ENCODE data around the gene ARNT2.

DNA sequence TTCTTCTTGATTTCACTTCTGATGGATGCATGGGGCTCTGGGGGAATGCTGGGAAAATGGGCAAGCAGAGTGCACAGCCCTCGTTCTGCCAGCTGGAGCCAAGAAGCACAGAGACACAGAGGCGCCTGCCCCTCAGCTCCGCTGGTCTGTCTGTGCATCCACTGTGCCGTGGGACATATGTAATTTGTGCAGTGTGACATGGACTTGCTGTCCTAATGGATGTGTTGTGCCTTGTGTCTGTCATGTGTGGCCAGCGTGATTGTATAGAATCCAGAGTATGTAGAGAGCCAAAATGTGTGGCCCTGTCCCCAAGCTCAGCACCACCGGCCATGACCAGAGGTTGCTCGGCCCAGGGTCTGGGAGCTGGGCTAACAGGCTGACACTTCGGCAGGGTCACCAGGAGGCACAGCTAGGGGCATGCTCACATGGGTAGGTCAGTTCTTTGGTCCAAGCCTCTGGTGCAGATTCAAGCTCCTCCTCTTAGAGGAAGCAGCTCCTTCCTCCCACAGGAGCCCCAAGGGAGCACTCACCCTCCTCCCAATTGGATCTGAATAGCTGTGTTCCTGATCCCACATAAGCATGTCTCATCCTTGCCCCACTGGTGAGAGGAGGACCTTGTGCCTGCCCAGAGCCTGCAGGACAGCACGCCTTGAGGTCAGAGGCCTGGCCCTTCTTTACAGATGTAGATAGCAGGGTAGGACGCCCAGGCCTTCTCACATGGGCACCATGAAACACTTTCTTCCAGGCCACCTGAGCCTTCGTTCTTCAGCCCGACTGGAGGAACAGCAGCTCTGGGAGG, 190.1 kb downstream of the ARNT2 start:
- TF ChIP-seq JUN (CRISPR knock-in tag; IDR thresholded peaks at IDR 0.05), result no peak
- TF ChIP-seq NR1H2 (CRISPR knock-in tag; IDR thresholded peaks at IDR 0.05), result no peak
- 0 out of 2 replicates have a peak, but pooled peaks have one; percentile 30 for TF ChIP-seq ZNF263 (CRISPR knock-in tag; IDR thresholded peaks at IDR 0.05; ENCODE audit: low read depth)
- TF ChIP-seq, protein P1, sequence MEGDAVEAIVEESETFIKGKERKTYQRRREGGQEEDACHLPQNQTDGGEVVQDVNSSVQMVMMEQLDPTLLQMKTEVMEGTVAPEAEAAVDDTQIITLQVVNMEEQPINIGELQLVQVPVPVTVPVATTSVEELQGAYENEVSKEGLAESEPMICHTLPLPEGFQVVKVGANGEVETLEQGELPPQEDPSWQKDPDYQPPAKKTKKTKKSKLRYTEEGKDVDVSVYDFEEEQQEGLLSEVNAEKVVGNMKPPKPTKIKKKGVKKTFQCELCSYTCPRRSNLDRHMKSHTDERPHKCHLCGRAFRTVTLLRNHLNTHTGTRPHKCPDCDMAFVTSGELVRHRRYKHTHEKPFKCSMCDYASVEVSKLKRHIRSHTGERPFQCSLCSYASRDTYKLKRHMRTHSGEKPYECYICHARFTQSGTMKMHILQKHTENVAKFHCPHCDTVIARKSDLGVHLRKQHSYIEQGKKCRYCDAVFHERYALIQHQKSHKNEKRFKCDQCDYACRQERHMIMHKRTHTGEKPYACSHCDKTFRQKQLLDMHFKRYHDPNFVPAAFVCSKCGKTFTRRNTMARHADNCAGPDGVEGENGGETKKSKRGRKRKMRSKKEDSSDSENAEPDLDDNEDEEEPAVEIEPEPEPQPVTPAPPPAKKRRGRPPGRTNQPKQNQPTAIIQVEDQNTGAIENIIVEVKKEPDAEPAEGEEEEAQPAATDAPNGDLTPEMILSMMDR (IDR thresholded peaks at IDR 0.05), result no peak
- TF ChIP-seq, protein P2, sequence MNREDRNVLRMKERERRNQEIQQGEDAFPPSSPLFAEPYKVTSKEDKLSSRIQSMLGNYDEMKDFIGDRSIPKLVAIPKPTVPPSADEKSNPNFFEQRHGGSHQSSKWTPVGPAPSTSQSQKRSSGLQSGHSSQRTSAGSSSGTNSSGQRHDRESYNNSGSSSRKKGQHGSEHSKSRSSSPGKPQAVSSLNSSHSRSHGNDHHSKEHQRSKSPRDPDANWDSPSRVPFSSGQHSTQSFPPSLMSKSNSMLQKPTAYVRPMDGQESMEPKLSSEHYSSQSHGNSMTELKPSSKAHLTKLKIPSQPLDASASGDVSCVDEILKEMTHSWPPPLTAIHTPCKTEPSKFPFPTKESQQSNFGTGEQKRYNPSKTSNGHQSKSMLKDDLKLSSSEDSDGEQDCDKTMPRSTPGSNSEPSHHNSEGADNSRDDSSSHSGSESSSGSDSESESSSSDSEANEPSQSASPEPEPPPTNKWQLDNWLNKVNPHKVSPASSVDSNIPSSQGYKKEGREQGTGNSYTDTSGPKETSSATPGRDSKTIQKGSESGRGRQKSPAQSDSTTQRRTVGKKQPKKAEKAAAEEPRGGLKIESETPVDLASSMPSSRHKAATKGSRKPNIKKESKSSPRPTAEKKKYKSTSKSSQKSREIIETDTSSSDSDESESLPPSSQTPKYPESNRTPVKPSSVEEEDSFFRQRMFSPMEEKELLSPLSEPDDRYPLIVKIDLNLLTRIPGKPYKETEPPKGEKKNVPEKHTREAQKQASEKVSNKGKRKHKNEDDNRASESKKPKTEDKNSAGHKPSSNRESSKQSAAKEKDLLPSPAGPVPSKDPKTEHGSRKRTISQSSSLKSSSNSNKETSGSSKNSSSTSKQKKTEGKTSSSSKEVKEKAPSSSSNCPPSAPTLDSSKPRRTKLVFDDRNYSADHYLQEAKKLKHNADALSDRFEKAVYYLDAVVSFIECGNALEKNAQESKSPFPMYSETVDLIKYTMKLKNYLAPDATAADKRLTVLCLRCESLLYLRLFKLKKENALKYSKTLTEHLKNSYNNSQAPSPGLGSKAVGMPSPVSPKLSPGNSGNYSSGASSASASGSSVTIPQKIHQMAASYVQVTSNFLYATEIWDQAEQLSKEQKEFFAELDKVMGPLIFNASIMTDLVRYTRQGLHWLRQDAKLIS (CRISPR knock-in tag; IDR thresholded peaks at IDR 0.05; ENCODE audit: borderline replicate concordance), result no peak
- no peak for TF ChIP-seq MYBL2 (CRISPR knock-in tag; IDR thresholded peaks at IDR 0.05)
- TF ChIP-seq, protein P3, sequence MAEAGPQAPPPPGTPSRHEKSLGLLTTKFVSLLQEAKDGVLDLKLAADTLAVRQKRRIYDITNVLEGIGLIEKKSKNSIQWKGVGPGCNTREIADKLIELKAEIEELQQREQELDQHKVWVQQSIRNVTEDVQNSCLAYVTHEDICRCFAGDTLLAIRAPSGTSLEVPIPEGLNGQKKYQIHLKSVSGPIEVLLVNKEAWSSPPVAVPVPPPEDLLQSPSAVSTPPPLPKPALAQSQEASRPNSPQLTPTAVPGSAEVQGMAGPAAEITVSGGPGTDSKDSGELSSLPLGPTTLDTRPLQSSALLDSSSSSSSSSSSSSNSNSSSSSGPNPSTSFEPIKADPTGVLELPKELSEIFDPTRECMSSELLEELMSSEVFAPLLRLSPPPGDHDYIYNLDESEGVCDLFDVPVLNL (CRISPR knock-in tag; IDR thresholded peaks at IDR 0.05; ENCODE audit: borderline replicate concordance, low read depth), result no peak
- TF ChIP-seq NR3C1 (CRISPR knock-in tag; conservative IDR thresholded peaks at IDR 0.05; ENCODE audit: low read depth), result no peak
